Fibroblast of the conjunctiva (primary cell): Measurements from ENCODE around the gene ZBTB5.
A peak's percentile ranks its signal among the peaks of the same experiment; 100 is the strongest.
"Not testable (repeated sequence)": the region's sequence is repeated elsewhere in the genome, so short reads cannot be mapped to it uniquely, and the experiment has no call there.

ENCODE experiments used
- DNase-seq: peaks from one replicate; pipeline ENCODE4 v3.0.0-alpha.2; 2010; ENCODE audit warnings: low read depth

Gene ZBTB5

GRCh38 chr9:37486616-37487548, 21.6 kb upstream of the ZBTB5 start:
- DNase-seq: peak; percentile 94

- DNase-seq: no peak
Observed at GRCh38 chr9:37486256-37486615, 21.0 kb upstream of the ZBTB5 start.

- peak; percentile 82 for DNase-seq
Observed at GRCh38 chr9:37485389-37486255, 20.4 kb upstream of the ZBTB5 start, which contains the start of gene POLR1E. Gene POLR1E (plus strand): TSS chr9:37485948. CDS start chr9:37486048, 100 bp downstream.

GRCh38 chr9:37480759-37481158, 15.5 kb upstream of the ZBTB5 start:
- no peak for DNase-seq

GRCh38 chr9:37477987-37478619, 12.9 kb upstream of the ZBTB5 start:
- not testable (repeated sequence) for DNase-seq

- not testable (repeated sequence) for DNase-seq
Observed at GRCh38 chr9:37477443-37477842, 12.2 kb upstream of the ZBTB5 start.

GRCh38 chr9:37476930-37477329, 11.7 kb upstream of the ZBTB5 start:
- no peak for DNase-seq

- DNase-seq: no peak
Observed at GRCh38 chr9:37474438-37474837, 9.2 kb upstream of the ZBTB5 start.

GRCh38 chr9:37473982-37474381, 8.7 kb upstream of the ZBTB5 start:
- not testable (repeated sequence) for DNase-seq

GRCh38 chr9:37471942-37472684, 6.9 kb upstream of the ZBTB5 start:
- DNase-seq: peak; percentile 55

- no peak for DNase-seq
Observed at GRCh38 chr9:37468620-37469019, 3.4 kb upstream of the ZBTB5 start.

GRCh38 chr9:37467530-37467929, 2.3 kb upstream of the ZBTB5 start:
- not testable (repeated sequence) for DNase-seq

- peak; percentile 82 for DNase-seq
Observed at GRCh38 chr9:37466037-37466709, 923 bp upstream of the ZBTB5 start.

GRCh38 chr9:37464426-37465248, 613 bp downstream of the ZBTB5 start:
- DNase-seq: peak; percentile 34

- no peak for DNase-seq
Observed at GRCh38 chr9:37464006-37464405, 1.2 kb downstream of the ZBTB5 start.

- no peak for DNase-seq
Observed at GRCh38 chr9:37456817-37457216, 8.4 kb downstream of the ZBTB5 start.

GRCh38 chr9:37455884-37456647, 9.2 kb downstream of the ZBTB5 start:
- DNase-seq: no peak

GRCh38 chr9:37454238-37454637, 11.0 kb downstream of the ZBTB5 start:
- DNase-seq: no peak

GRCh38 chr9:37453827-37454226, 11.4 kb downstream of the ZBTB5 start:
- no peak for DNase-seq
